PC-3 (cell line): Measurements from ENCODE around the gene SPHKAP. TPM values are rescaled to one million over a fixed set of nuclear protein-coding genes. Genes with fewer than 3 reads are reported as not detected.

Source experiments
- ATAC-seq: fragments of 200-7000 bp; cut with Tn5 transposase; 2 replicates; pipeline ENCODE4 v1.9.1; 2020; ENCODE audit warnings: mild to moderate bottlenecking, moderate library complexity
- BruUV-seq: library from RNA; stranded (reverse); fragments of 400-500 nt; replicated peaks from 2 replicates; lab custom pipeline; 2021; lab: Mats Ljungman, UMichigan
- CTCF ChIA-PET: fragments of 300-600 bp; sonication (Branson Sonifier 250); formaldehyde crosslinking; loops from one replicate; lab custom pipeline; 2022; ENCODE audit warnings: antibody characterized with exemption; lab: Charles Lee
- POLR2A ChIA-PET: fragments of 300-600 bp; sonication (Branson Sonifier 250); formaldehyde crosslinking; loops from one replicate; lab custom pipeline; 2022; ENCODE audit warnings: antibody characterized with exemption; ENCODE audit not compliant: unreplicated experiment; lab: Charles Lee
- DNase-seq: peaks from one replicate; pipeline ENCODE4 v3.0.0-alpha.2; 2015
- H2AFZ ChIP-seq: fragments of 300-600 bp; sonication (generic); 2 replicates; pipeline ENCODE4 v1.6.0; 2016; ENCODE audit warnings: antibody characterized with exemption, low read length
- H3F3A ChIP-seq: fragments of 300-600 bp; sonication (generic); one replicate; pipeline ENCODE4 v1.6.0; 2017; ENCODE audit warnings: antibody characterized with exemption, low read length, control low read depth, mild to moderate bottlenecking; ENCODE audit not compliant: unreplicated experiment
- H3K27ac ChIP-seq: fragments of 300-600 bp; sonication (generic); 2 replicates; pipeline ENCODE4 v1.5.1; 2016; ENCODE audit warnings: mild to moderate bottlenecking, low read length
- H3K27me3 ChIP-seq: fragments of 300-600 bp; sonication (generic); 2 replicates; pipeline ENCODE4 v1.6.1; 2016; ENCODE audit warnings: low read length, mixed read lengths
- H3K36me3 ChIP-seq: fragments of 300-600 bp; sonication (generic); 2 replicates; pipeline ENCODE4 v1.6.1; 2016; ENCODE audit warnings: low read depth, mixed run types, low read length, mixed read lengths
- H3K4me1 ChIP-seq: fragments of 300-600 bp; sonication (generic); 2 replicates; pipeline ENCODE4 v1.5.1; 2016; ENCODE audit warnings: low read length; ENCODE audit not compliant: insufficient read depth
- H3K4me2 ChIP-seq: fragments of 300-600 bp; sonication (generic); 2 replicates; pipeline ENCODE4 v1.6.0; 2016; ENCODE audit warnings: low read length
- H3K4me3 ChIP-seq: fragments of 300-600 bp; sonication (generic); 2 replicates; pipeline ENCODE4 v1.5.1; 2016; ENCODE audit warnings: mild to moderate bottlenecking, low read length, mixed read lengths
- H3K79me2 ChIP-seq: fragments of 300-600 bp; sonication (generic); 2 replicates; pipeline ENCODE4 v1.6.1; 2017; ENCODE audit warnings: low read length, mixed read lengths
- H3K9ac ChIP-seq: fragments of 300-600 bp; sonication (generic); 2 replicates; pipeline ENCODE4 v1.6.0; 2016; ENCODE audit warnings: mild to moderate bottlenecking, low read length
- H3K9me2 ChIP-seq: fragments of 300-600 bp; sonication (generic); replicated peaks from 2 replicates; pipeline ENCODE4 v1.6.1; 2016; ENCODE audit warnings: mixed run types, low read length, mixed read lengths
- H3K9me3 ChIP-seq: fragments of 300-600 bp; sonication (generic); 2 replicates; pipeline ENCODE4 v1.6.1; 2016; ENCODE audit warnings: low read length, mixed read lengths
- H4K20me1 ChIP-seq: fragments of 300-600 bp; sonication (generic); 2 replicates; pipeline ENCODE4 v1.6.1; 2016; ENCODE audit warnings: low read length, mixed read lengths
- EZH2 ChIP-seq: fragments of 300-600 bp; sonication (generic); IDR thresholded peaks from one replicate; pipeline ENCODE4 v1.6.1; 2017; ENCODE audit warnings: antibody characterized with exemption, mild to moderate bottlenecking, low read length; ENCODE audit not compliant: unreplicated experiment
- EZH2phosphoT487 ChIP-seq: fragments of 300-600 bp; sonication (generic); IDR thresholded peaks from 2 replicates; pipeline ENCODE4 v1.6.1; 2018; ENCODE audit warnings: mild to moderate bottlenecking, antibody characterized with exemption, low read length, borderline replicate concordance
- intact Hi-C: fragments of 100-400 bp; cut with micrococcal nuclease; formaldehyde crosslinking; loops from 2 replicates; pipeline ENCODE4 v1.9.0; 2023
- total RNA-seq: library from RNA; depleted of rRNA; stranded (reverse); fragments of >200 nt; gene quantifications from 2 replicates; pipeline ENCODE4 v1.2.3, GENCODE V29; 2014
- TF ChIP-seq, protein P1 (sequence below): fragments of 300-600 bp; sonication (generic); conservative IDR thresholded peaks from 2 replicates; pipeline ENCODE4 v1.5.1; 2017; ENCODE audit warnings: antibody characterized with exemption, low read depth, mild to moderate bottlenecking, low read length

The SPHKAP gene
- total RNA-seq, 1 experiment from 2014 or later = not detected

DNA sequence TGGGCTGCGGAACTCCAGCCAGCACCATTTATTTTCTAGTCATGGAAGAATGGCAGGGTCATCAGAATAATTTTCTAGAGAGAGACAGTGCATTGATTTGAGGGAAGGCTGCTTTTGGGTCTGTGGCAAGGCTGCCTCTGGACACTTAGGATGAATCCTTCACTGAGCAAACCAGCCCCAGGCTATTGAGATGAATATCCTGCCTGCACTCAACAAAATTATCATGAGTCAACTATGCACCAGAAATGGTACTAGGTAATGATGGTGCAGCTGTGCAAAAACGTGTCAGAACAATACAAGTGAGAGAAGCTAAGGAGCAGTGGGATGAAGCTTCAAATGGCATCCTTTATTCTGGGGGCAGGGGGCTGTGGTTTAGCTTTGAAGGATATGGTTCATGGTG is 115.8 kb downstream of the SPHKAP start:
- no peaks in the 10 kb centered on the region for H3K79me2 ChIP-seq
- H3K36me3 ChIP-seq = no peaks in the 10 kb centered on the region
- CTCF ChIA-PET = no interaction called here
- peaks cover 50% of the 10 kb centered on the region for H3K27me3 ChIP-seq
- H2AFZ ChIP-seq = no peak overlapping the region
- no peaks in the 10 kb centered on the region for H3K4me1 ChIP-seq
- ATAC-seq = no peak
- no TSS peak for BruUV-seq
- H3F3A ChIP-seq = no peaks in the 10 kb centered on the region
- intact Hi-C loops = no loop called here
- POLR2A ChIA-PET = no interaction called here
- DNase-seq = peak; percentile 45
- H3K27ac ChIP-seq = no peak overlapping the region
- no peaks in the 10 kb centered on the region for H3K9me3 ChIP-seq
- no peaks in the 10 kb centered on the region for H3K9me2 ChIP-seq
- H3K4me2 ChIP-seq = no peak overlapping the region
- H3K9ac ChIP-seq = no peak overlapping the region
- H4K20me1 ChIP-seq = no peaks in the 10 kb centered on the region
- no peak overlapping the region for H3K4me3 ChIP-seq
- TF ChIP-seq EZH2 (no peak), EZH2phosphoT487 (no peak)
- TF ChIP-seq, protein P1, sequence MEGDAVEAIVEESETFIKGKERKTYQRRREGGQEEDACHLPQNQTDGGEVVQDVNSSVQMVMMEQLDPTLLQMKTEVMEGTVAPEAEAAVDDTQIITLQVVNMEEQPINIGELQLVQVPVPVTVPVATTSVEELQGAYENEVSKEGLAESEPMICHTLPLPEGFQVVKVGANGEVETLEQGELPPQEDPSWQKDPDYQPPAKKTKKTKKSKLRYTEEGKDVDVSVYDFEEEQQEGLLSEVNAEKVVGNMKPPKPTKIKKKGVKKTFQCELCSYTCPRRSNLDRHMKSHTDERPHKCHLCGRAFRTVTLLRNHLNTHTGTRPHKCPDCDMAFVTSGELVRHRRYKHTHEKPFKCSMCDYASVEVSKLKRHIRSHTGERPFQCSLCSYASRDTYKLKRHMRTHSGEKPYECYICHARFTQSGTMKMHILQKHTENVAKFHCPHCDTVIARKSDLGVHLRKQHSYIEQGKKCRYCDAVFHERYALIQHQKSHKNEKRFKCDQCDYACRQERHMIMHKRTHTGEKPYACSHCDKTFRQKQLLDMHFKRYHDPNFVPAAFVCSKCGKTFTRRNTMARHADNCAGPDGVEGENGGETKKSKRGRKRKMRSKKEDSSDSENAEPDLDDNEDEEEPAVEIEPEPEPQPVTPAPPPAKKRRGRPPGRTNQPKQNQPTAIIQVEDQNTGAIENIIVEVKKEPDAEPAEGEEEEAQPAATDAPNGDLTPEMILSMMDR = no peak

DNA sequence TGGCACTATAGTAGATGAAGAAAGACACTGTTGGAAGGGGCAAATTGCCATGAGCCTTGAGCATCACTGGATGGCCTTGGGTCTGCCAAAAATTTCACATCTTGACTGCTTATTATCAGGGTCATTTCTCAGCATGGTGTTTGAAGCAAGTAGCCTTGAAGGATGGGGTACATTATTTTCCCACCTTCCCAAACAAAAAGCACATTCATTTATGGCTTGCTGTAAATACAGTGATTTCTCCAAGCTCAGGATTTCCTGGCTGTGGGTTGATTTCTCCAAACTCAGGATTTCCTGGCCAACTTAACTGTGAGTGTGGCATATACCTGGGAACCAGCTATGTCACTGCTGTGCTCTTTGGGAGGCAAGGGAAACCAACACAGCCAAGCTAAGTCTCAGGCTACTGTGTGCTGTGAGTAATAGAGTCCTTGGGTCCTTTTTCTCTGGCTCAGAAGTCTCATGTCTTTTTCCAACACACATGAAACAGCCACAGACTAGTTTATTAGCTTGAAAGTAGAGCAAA is 116.6 kb downstream of the SPHKAP start:
- Histone ChIP-seq H3K4me1 (no peaks in the 10 kb centered on the region), H2AFZ (no peak overlapping the region), H3K9me2 (no peaks in the 10 kb centered on the region), H3K79me2 (no peaks in the 10 kb centered on the region), H3K9me3 (no peaks in the 10 kb centered on the region), H3K4me2 (no peak overlapping the region), H3F3A (no peaks in the 10 kb centered on the region), H4K20me1 (no peaks in the 10 kb centered on the region), H3K9ac (no peak overlapping the region), H3K4me3 (no peak overlapping the region), H3K27ac (no peak overlapping the region), H3K27me3 (peaks cover 52% of the 10 kb centered on the region), H3K36me3 (no peaks in the 10 kb centered on the region)
- intact Hi-C loops = no loop called here
- DNase-seq (no peak), ATAC-seq (no peak)
- BruUV-seq = no TSS peak
- ChIA-PET CTCF (no interaction called here), POLR2A (no interaction called here)
- TF ChIP-seq EZH2 (no peak), EZH2phosphoT487 (no peak)
- TF ChIP-seq, protein P1 = no peak

DNA sequence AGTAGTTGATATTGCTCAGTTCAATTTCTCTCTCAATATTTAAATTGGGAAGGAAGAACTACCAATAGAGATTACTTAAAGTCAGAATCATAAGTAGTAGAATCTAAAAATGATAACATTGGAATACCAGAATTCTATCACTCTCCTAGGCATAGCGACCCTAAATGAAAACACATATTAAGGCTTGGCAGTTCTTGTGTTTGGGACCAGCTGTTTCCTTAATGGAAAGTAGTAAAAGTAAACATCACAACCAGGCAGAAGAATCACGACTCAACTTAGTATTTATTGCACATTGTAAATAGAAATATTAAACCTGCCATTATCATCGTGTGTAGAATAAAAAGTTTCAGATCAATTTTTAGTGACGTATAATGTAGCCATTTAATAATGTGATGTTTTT is 117.5 kb downstream of the SPHKAP start:
- H3K4me3 ChIP-seq = no peak overlapping the region
- POLR2A ChIA-PET = no interaction called here
- no peaks in the 10 kb centered on the region for H3K9me2 ChIP-seq
- H3K9me3 ChIP-seq = no peaks in the 10 kb centered on the region
- no peak overlapping the region for H3K27ac ChIP-seq
- H2AFZ ChIP-seq = no peak overlapping the region
- peaks cover 60% of the 10 kb centered on the region for H3K27me3 ChIP-seq
- ATAC-seq = no peak
- no peaks in the 10 kb centered on the region for H4K20me1 ChIP-seq
- TF ChIP-seq EZH2 = no peak
- no peak for TF ChIP-seq EZH2phosphoT487
- TF ChIP-seq, protein P1 = no peak
- DNase-seq = no peak
- intact Hi-C loops = no loop called here
- CTCF ChIA-PET = no interaction called here
- no peak overlapping the region for H3K9ac ChIP-seq
- no peaks in the 10 kb centered on the region for H3K79me2 ChIP-seq
- BruUV-seq = no TSS peak
- no peaks in the 10 kb centered on the region for H3F3A ChIP-seq
- no peak overlapping the region for H3K4me2 ChIP-seq
- H3K36me3 ChIP-seq = no peaks in the 10 kb centered on the region
- no peaks in the 10 kb centered on the region for H3K4me1 ChIP-seq
